Left kidney (tissue), 2 donors: ENCODE results near the gene KREMEN1. TPM values are rescaled to one million over a fixed set of nuclear protein-coding genes. Genes with fewer than 3 reads are reported as not detected.

Experiments used
- DNase-seq: peaks from one replicate; pipeline ENCODE4 v3.0.0-alpha.2; 2013
- polyA plus RNA-seq: library from polyadenylated mRNA; unstranded; fragments of 120-200 nt; gene quantifications from one replicate; pipeline ENCODE4 v1.2.1, GENCODE V29; 2013; ENCODE audit not compliant: insufficient read length

KREMEN1 gene
- polyA plus RNA-seq, 1 donor = 22.3 TPM

DNA sequence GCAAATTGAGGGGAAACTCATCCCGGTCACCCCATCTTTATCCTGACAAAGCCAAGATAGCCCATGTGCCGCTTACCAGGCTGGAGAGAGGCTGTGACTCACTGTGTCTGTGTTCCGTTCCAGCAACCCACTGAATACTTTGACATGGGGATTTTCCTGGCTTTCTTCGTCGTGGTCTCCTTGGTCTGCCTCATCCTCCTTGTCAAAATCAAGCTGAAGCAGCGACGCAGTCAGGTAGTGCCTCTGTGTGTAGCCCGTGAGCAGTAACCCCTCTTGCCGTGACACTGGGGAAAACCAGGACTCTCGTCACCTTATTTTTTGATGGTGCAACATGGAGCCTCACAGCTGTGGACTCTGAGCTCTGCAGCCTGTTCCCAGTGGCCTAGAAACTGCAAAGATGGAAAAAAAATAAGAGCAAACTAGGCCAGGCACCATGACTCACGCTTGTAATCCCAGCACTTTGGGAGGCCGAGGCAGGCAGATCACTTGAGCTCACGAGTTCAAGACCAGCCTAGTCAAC is 28.1 kb upstream of the KREMEN1 start:
- DNase-seq = no peak

DNA sequence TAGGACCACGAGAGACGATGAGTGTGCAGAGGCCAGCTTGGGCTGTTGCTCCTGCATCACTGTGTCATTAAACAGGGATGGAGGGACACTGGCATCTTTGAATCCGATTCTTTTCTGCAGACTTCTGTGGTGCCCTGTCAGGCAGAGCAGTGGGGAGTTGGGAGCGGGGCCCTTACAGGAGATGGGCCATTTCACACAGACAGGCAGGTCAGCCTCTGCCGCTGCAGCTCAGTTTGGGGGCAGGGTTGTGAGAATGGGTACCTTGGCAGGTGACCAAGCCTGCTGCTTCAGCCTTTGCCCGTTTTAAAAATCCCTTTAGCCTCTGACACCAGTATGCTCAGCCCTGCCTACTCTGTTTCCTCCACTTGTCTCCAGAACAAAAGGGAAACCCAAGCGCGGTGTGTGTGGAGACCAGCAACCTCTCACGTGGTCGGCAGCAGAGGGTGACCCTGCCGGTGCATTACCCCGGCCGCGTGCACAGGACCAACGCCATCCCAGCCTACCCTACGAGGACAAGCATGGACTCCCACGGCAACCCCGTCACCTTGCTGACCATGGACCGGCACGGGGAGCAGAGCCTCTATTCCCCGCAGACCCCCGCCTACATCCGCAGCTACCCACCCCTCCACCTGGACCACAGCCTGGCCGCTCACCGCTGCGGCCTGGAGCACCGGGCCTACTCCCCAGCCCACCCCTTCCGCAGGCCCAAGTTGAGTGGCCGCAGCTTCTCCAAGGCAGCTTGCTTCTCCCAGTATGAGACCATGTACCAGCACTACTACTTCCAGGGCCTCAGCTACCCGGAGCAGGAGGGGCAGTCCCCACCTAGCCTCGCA is 23.8 kb upstream of the KREMEN1 start:
- no peak for DNase-seq

GRCh38 chr22:29049655-29050263 is 23.1 kb upstream of the KREMEN1 start:
- no peak for DNase-seq

DNA sequence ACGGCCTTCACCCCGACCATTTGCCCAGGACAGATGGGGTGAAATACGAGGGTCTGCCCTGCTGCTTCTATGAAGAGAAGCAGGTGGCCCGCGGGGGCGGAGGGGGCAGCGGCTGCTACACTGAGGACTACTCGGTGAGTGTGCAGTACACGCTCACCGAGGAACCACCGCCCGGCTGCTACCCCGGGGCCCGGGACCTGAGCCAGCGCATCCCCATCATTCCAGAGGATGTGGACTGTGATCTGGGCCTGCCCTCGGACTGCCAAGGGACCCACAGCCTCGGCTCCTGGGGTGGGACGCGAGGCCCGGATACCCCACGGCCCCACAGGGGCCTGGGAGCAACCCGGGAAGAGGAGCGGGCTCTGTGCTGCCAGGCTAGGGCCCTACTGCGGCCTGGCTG is 22.4 kb upstream of the KREMEN1 start:
- DNase-seq = no peak

DNA sequence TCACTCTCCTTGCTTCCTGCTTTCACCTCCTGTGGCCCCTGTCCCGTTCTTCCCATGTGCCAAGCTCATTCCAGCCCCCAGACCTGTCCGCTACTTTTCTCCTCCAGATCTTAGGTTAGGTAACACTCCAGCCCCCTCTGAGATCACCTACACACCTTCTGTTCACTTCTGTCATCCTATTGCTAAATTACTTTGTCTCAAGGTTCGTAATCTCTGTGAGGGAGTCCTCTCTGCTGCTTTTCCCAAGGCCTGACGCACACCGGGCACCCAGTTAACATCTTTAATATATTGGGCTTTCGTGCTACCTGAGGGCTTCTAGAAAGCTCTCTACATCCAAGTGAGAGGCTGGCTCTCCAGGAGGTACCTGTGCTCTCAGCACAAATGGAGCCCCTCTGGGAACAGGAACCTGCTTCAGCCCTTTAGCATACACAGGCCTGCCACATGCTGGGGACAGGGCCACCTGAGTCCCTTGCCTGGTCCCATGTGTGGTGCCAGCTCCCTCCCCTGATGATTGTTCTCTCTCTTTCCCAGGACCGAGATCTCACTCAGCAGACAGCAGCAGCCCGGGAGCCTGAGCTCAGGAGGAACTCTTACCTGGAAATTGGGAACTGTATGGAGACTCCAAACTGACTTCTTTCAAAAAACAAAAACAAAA is 19.7 kb upstream of the KREMEN1 start:
- DNase-seq = no peak

- no peak for DNase-seq
Measured at GRCh38 chr22:29054251-29054767, 18.5 kb upstream of the KREMEN1 start.

DNA sequence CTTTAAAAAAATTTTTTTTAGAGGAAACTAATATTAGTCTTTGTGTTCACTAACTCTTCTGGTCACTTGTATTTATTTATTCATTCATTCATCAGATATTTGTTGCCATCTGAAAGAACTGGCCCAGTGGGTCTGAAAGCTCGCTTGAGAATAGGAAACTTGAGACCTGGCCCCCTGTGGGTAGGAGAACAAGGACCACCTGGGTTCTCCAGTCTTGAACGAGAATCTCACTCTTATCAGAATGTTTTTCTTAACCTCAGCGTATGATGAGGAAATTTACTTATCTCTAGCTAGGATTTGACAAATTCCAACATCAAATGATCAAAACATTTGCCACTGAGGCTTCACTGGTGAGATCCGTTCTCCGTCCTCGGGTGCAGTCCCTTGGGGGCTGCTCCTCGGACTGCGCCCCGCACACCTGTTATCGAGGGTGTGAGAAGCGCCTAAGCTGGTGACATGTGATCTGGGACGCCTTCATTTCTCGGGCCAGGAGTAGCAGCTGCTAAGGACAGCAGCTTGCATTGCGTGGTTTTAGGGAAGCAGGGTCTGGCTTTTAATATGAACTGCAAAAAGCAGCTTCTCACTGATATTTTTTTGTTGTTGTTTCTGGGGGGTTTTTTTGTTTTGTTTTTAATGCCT is 17.5 kb upstream of the KREMEN1 start:
- no peak for DNase-seq

DNA sequence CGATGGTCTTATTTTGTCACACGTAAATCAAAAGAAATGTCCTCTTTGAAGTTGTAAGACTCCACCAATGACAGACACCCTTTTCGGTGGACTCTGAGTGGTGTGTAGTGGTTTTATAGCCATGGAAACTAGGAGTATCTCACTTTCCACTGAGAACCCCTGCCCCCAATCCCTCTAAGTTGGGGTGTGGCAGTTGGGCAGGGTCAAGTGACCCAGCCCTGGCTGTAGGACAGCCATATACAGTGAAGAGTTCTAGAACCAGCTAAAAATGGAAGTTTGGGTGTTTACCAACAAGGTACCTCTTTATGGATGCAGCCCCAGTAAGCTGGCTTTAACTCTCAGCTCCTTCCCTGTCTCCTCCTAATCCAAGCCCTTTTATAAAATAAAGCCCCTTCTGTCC is 16.4 kb upstream of the KREMEN1 start:
- no peak for DNase-seq

- DNase-seq = no peak
Measured at GRCh38 chr22:29060251-29060869, 12.5 kb upstream of the KREMEN1 start.

GRCh38 chr22:29060931-29061330 is 11.9 kb upstream of the KREMEN1 start:
- DNase-seq = no peak

- no peak for DNase-seq
Measured at GRCh38 chr22:29061773-29062172, 11.1 kb upstream of the KREMEN1 start, which contains the start of gene C22orf31. C22orf31 (minus strand) TSS chr22:29061831; CDS start chr22:29061792, 39 bp downstream.

DNA sequence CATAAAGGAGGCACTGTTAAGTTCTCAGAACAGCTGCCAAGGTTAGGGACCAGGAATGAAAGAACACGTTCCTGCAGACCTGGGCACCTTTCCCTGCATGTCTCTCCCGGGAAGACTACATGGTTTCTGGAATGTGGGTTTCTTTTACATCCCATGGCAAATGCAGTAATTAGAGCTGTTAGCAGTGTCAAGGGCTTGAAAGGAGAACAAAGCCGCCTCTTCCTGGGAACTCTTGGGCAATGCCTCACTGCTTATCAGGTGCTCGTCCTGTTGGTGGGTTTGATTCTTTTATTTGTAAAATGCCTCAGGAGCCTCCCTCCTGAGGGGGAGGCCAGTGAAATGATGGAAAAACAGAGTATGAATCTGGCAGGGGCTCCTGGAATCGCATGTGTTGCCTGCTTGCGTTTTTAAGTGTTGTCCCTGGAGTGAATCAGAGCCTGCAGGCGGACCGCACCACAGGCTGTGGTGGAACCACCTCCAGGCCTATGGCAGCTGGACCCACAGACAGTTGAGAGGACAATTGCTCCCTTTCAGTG is 10.5 kb upstream of the KREMEN1 start:
- DNase-seq = no peak

GRCh38 chr22:29065468-29066190 is 7.2 kb upstream of the KREMEN1 start:
- DNase-seq = no peak

- no peak for DNase-seq
Measured at GRCh38 chr22:29069463-29069862, 3.4 kb upstream of the KREMEN1 start.

- no peak for DNase-seq
Measured at GRCh38 chr22:29070490-29070889, 2.3 kb upstream of the KREMEN1 start.

DNA sequence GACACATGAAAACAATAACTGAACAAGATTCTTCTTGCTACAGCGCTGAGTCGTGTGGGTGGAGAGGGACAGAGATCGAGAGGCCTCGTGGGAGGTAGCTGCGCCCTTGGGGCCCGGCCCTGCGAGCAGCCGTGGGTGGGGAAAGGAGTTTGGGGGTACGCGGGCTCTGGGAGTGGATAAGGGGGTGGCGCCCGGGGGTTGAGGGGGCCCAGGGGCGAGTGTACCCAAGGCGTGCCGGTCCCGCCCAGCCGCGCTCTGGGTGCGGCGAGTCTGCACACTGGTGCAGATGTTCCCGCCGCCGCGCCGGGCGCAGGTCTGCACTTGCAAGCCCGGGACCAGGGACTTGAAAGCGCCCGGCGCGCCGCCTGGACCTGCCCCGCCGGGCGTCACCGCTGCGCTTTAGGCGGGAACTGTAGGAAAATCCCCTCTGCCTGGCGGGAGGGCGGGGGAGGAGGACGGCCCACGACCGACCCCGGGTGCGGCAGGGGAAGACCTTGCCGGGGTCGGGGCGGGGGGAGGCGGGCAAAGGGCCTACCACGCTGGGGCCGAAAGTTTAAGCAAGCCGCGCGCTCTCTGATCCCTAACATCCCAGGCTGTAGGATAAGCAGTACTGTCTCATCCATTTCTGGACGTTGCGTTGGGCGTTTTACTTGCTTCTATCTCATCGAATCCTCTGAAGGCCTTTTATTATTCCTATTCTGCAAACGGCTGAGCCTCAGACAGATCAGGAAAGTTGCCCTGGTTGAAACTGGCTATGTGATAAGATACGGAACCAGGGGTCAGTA is 1.4 kb upstream of the KREMEN1 start:
- no peak for DNase-seq

GRCh38 chr22:29072193-29072978 is 449 bp upstream of the KREMEN1 start:
- DNase-seq = peak; percentile 86

DNA sequence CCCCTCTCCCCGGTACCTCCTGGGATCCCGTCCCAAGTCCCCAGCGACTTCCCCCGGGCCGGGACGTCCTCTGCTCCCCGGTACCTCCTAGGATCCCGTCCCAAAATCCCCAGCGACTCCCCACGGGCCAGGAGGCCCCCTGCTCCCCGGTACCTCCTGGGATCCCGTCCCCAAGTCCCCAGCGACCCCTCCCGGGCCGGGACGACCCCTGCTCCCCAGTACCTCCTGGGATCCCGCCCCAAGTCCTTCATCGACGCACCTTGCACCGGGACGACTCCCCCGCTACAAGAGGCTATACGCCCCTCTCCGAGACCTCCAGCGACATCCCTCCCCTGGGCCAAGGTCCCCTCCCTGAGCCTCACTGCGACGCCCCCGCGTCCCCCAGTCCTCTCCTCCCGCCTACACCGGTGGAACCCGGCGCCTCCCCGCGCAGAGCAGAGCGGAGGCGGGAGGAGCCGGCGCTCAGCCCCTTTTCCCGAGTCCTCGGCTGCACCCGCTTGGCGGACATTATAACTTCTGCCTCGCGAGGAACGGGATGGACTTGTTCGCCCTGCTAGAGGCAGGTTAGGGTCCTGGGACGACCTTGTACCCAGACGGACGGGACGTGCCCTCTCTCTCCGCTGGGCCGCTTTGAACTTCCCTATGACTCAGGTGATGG is 912 bp downstream of the KREMEN1 start:
- peak; percentile 72 for DNase-seq
